ENCODE results near the gene EEF1AKMT3. TPM values are rescaled to one million over a fixed set of nuclear protein-coding genes. Genes with fewer than 3 reads are reported as not detected.

Gene EEF1AKMT3
- total RNA-seq (2014; rRNA removed; shearing (Covaris generic)): 93.5 and 100 TPM in 2 replicates

GRCh38 chr12:57772429-57773322 is at the start of gene EEF1AKMT3:
Gene EEF1AKMT3, plus strand, starts transcription at chr12:57772614. Its CDS starts 111 bp downstream, at chr12:57772725.
- Histone ChIP-seq H3K9me3 (replicated peaks) (no peaks in the 10 kb centered on the region), H3K4me1 (peaks cover 9% of the 10 kb centered on the region), H3K4me3 (peak within 1 kb of the TSS; percentile 78), H3K27me3 (no peaks in the 10 kb centered on the region), H3K27ac (peak within 1 kb of the TSS; percentile 91), H3K36me3 (peaks cover 37% of the 10 kb centered on the region)
- DNase-seq: peak; percentile 100

DNA sequence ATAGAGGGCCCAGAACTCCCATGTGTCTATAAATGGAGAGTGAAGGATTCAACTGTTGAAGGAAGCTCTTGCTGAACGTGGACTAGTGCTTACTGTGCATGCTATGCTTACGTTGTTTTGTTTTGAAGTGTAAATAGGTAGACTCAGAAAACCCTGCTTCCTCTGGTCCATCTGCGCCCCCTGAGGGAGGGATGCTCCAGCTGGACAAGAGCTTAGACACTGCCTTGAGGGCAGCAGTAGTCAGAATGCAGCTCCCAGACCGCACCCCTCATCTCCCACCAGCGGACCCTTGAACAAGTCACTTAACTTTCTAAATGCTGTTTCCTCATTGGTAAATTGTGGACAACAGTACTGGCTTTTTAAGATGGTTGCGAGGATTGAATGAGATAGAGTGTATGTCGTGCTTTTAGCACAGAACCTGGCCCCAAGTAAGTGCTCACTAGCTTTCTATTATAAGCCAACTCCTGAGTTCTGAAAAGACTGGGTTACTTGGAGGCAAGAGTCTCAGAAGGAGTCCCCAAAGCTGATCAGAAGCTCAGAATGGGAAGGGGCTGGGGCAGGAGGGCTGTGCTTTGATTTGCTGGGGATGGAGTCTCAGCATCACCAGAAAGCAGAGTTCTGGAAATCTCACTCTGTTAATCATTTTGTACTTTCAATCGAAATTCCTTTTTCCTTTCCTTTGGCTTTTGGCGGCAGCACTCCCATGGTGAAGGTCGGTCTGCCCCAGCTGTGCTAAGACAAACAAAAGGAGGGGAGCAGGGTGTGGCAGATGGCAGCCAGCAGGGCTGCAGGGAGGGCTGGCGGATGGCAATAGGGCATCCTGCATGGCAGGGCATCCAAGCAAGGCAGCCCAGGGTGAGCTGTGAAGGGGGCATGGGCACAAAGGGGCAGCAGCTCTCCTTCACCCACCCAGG is 49.4 kb upstream of the EEF1AKMT3 start:
- H3K4me3 ChIP-seq: no peak overlapping the region
- H3K9me3 ChIP-seq (replicated peaks): no peaks in the 10 kb centered on the region
- H3K4me1 ChIP-seq: no peaks in the 10 kb centered on the region; the same call in 1 of the 2 replicates
- no peak overlapping the region for H3K27ac ChIP-seq
- DNase-seq: peak; percentile 75 to 76
- no peaks in the 10 kb centered on the region for H3K27me3 ChIP-seq
- H3K36me3 ChIP-seq: peaks cover 39% of the 10 kb centered on the region

DNA sequence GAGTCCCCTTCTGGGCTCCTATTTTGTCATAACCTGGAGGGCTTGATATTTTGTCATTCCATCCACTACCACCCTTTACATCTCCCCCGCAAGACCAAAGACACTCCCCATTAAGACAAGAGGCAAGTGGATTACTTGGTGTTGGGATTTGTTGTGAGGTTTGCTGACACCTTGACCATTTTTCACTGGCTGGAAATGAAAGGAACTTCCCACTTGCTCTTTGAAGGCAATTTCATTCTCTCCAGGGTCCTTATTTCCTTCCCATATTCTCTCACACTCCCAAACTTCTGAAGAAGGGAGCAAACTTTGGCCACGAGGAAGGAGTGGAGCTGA is 48.8 kb upstream of the EEF1AKMT3 start:
- peak in 1 of 2 experiments; percentile 72 for DNase-seq
- Histone ChIP-seq H3K36me3 (peaks cover 33% of the 10 kb centered on the region), H3K27ac (no peak overlapping the region)

DNA sequence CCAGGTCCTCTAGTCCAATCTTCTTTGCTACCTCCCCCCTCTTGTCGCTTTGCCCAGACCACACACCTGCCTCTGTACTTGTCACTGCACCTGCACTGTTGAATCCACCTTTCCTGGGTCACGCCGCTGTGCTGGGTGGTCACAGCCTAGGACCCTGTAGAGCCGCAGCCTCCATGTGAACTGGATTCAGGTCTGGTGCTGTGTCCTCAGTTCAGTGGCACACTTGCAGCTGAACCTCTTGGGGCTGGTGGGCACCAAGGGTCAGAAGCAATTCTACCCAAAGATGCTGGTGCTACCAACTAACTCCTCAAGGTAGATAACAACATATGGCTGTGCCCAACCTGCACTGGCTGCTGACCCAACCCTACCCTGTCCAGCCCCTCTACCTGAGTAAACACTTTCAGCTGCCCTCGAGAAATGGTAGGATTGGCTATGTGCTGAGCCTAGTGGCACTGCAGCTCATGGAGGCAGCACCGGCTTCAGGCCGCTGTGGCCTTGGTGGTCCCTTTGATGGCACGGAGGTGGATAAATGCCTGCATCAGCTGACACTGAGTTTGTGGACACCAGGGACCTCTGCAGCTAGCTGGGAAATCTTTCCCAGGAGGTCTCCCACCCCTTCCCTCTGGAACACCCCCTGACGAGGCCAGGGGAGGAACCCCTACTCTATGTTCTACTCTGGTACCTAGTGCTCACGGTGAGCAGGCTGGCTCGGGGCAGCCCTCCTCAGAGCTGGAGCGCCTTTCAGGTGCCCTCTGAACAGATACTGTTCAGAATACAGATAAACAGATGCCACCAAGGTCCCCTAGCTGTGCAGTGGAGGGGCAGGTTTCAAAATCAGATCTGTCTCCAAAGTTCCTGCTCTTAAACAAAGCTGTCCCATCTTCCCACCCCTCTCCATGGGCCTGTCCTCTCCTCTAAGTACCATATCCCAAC is 48.1 kb upstream of the EEF1AKMT3 start:
- DNase-seq: peak; percentile 72 to 78
- Histone ChIP-seq H3K27me3 (no peaks in the 10 kb centered on the region), H3K27ac (no peak overlapping the region), H3K4me1 (no peaks in the 10 kb centered on the region; the same call in 1 of the 2 replicates), H3K4me3 (no peak overlapping the region), H3K9me3 (replicated peaks) (no peaks in the 10 kb centered on the region), H3K36me3 (peaks cover 26% of the 10 kb centered on the region)

More for the DNA sequence above, 48.8 kb upstream of the EEF1AKMT3 start:
- Histone ChIP-seq H3K27me3 (no peaks in the 10 kb centered on the region), H3K4me3 (no peak overlapping the region), H3K9me3 (replicated peaks) (no peaks in the 10 kb centered on the region), H3K4me1 (no peaks in the 10 kb centered on the region; the same call in 1 of the 2 replicates)

GRCh38 chr12:57724936-57725740 is 47.3 kb upstream of the EEF1AKMT3 start:
- DNase-seq: peak; percentile 75 to 76
- Histone ChIP-seq H3K9me3 (replicated peaks) (no peaks in the 10 kb centered on the region), H3K4me3 (no peak overlapping the region)

DNA sequence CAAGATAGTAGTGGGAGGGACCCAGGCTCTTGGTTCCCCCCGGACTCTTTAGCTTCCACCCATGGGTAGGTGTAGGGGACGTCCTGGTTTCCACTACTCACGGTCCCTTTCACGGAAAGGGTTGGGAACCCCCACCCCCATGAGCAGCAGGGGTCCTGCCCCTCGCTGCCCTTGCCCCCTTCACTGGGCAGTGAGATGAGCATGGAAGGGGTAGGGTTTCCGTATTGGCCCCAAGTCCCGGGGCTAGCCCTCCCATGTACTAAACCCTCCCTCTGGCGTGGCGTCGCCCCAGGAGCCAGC is 46.6 kb upstream of the EEF1AKMT3 start:
- no peak for DNase-seq

More at GRCh38 chr12:57724936-57725740, 47.3 kb upstream of the EEF1AKMT3 start:
- no peaks in the 10 kb centered on the region; the same call in 1 of the 2 replicates for H3K4me1 ChIP-seq
- H3K27ac ChIP-seq: no peak overlapping the region
- no peaks in the 10 kb centered on the region for H3K27me3 ChIP-seq
- H3K36me3 ChIP-seq: peaks cover 17% of the 10 kb centered on the region

GRCh38 chr12:57726151-57726883 is 46.1 kb upstream of the EEF1AKMT3 start:
- H3K27ac ChIP-seq: peak overlapping the region; percentile 79
- H3K4me1 ChIP-seq: no peaks in the 10 kb centered on the region; the same call in 1 of the 2 replicates
- peaks cover 6% of the 10 kb centered on the region for H3K36me3 ChIP-seq
- no peaks in the 10 kb centered on the region for H3K27me3 ChIP-seq
- H3K9me3 ChIP-seq (replicated peaks): no peaks in the 10 kb centered on the region
- DNase-seq: peak; percentile 100
- H3K4me3 ChIP-seq: peak overlapping the region; percentile 73

More for the DNA sequence above, 46.6 kb upstream of the EEF1AKMT3 start:
- no peaks in the 10 kb centered on the region; the same call in 1 of the 2 replicates for H3K4me1 ChIP-seq
- H3K36me3 ChIP-seq: peaks cover 11% of the 10 kb centered on the region
- no peaks in the 10 kb centered on the region for H3K9me3 ChIP-seq (replicated peaks)
- H3K27ac ChIP-seq: peak overlapping the region; percentile 79
- no peaks in the 10 kb centered on the region for H3K27me3 ChIP-seq
- H3K4me3 ChIP-seq: peak overlapping the region; percentile 73

GRCh38 chr12:57726884-57727757 is 45.3 kb upstream of the EEF1AKMT3 start:
- H3K4me1 ChIP-seq: no peaks in the 10 kb centered on the region; the same call in 1 of the 2 replicates
- H3K4me3 ChIP-seq: peak overlapping the region; percentile 73
- H3K36me3 ChIP-seq: no peaks in the 10 kb centered on the region
- no peaks in the 10 kb centered on the region for H3K9me3 ChIP-seq (replicated peaks)
- H3K27me3 ChIP-seq: no peaks in the 10 kb centered on the region
- peak overlapping the region; percentile 79 for H3K27ac ChIP-seq
- DNase-seq: peak; percentile 88 to 90

GRCh38 chr12:57727758-57728395 is 44.5 kb upstream of the EEF1AKMT3 start:
- Histone ChIP-seq H3K27ac (no peak overlapping the region), H3K4me3 (no peak overlapping the region), H3K9me3 (replicated peaks) (no peaks in the 10 kb centered on the region), H3K4me1 (no peaks in the 10 kb centered on the region; the same call in 1 of the 2 replicates), H3K27me3 (no peaks in the 10 kb centered on the region), H3K36me3 (no peaks in the 10 kb centered on the region)
- DNase-seq: peak; percentile 82 to 83

DNA sequence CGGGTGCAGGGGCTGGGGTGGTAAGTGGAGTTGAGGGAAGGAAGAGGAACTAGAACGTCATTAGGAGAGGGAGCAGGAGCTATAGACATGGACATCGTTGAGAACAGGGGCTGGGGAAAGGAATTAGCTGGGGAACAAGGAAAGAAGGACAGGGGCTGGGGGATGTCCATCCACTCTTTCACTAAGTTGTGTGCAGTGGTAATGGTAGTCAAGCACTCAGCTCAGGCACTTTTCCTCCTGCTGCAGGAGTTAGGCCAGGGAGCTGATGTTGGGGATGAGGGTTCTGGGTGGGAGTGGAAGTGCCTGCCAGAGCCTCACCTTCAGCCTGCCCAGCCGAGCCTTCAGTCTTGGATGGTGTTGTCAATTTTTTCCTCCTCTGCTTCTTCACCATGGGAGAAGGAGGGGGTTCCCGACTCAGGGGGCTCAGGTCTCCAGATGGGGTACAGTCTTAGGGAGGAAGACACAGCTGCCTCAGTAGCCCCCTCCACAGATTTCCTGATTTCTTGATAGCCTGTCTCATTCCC is 43.0 kb upstream of the EEF1AKMT3 start:
- Histone ChIP-seq H3K36me3 (no peaks in the 10 kb centered on the region), H3K4me3 (no peak overlapping the region), H3K27me3 (no peaks in the 10 kb centered on the region), H3K9me3 (replicated peaks) (no peaks in the 10 kb centered on the region), H3K4me1 (peaks cover 4% of the 10 kb centered on the region), H3K27ac (no peak overlapping the region)
- peak in 1 of 2 experiments; percentile 70 for DNase-seq

- H3K27me3 ChIP-seq: no peaks in the 10 kb centered on the region
- H3K27ac ChIP-seq: no peak overlapping the region
- no peaks in the 10 kb centered on the region for H3K36me3 ChIP-seq
- no peaks in the 10 kb centered on the region for H3K9me3 ChIP-seq (replicated peaks)
- no peak overlapping the region for H3K4me3 ChIP-seq
- peaks cover 15% of the 10 kb centered on the region for H3K4me1 ChIP-seq
- DNase-seq: no peak
Observed at GRCh38 chr12:57730336-57731067, 41.9 kb upstream of the EEF1AKMT3 start.

All from SJCRH30 (cell line).